ENCODE measurements around the gene BNC2.
"Not testable (repeated sequence)": the region's sequence is repeated elsewhere in the genome, so short reads cannot be mapped to it uniquely, and the experiment has no call there.

BNC2 gene

GRCh38 chr9:16449076-16449730 is 421.3 kb downstream of the BNC2 start:
- DNase-seq (ENCODE audit: low spot score) = no peak

- DNase-seq (ENCODE audit: low spot score) = no peak
Measured at GRCh38 chr9:16447946-16448345, 422.5 kb downstream of the BNC2 start.

GRCh38 chr9:16446636-16447035 is 423.8 kb downstream of the BNC2 start:
- no peak for DNase-seq (ENCODE audit: low spot score)

- DNase-seq (ENCODE audit: low spot score) = no peak
Measured at GRCh38 chr9:16445141-16445920, 425.1 kb downstream of the BNC2 start.

GRCh38 chr9:16442622-16443021 is 427.8 kb downstream of the BNC2 start:
- DNase-seq (ENCODE audit: low spot score) = no peak

- DNase-seq (ENCODE audit: low spot score) = no peak
Measured at GRCh38 chr9:16441791-16442190, 428.7 kb downstream of the BNC2 start.

DNA sequence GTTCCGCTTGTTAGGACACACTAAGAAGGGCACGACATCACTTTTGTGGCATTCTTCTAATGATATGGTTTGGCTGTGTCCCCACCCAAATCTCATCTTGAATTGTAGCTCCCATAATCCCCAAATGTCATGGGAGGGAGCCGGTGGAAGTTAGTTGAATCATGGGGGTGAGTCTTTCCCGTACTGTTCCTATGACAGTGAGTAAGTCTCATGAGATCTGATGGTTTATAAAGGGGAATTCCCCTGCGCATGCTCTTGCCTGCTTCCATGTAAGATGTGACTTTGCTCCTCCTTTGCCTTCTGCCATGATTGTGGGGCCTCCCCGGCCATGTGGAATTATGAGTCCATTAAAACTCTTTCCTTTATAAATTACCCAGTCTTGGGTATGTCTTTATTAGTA is 431.6 kb downstream of the BNC2 start:
- not testable (repeated sequence) for DNase-seq (ENCODE audit: low spot score)

DNA sequence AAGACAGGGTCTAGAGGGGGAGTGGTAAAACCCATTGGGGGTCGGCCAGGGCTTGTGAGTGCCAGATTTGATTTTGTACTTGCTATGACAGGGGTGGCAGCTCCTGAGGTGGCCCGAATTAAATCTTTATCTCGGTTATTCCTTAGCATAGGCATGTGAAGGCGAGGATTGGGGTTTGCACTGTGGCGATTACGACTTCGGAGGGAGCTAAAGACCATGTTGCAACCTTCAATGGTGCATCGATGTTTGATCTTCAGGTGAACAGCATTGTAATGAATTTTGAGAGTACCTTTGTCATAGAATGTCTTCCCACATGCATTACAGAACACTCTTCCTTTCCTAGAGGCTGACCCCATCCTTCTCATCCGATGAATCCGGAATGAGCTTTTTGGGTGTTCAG is 433.9 kb downstream of the BNC2 start:
- DNase-seq (ENCODE audit: low spot score) = no peak

- DNase-seq (ENCODE audit: low spot score) = no peak
Measured at GRCh38 chr9:16434526-16434925, 435.9 kb downstream of the BNC2 start.

DNA sequence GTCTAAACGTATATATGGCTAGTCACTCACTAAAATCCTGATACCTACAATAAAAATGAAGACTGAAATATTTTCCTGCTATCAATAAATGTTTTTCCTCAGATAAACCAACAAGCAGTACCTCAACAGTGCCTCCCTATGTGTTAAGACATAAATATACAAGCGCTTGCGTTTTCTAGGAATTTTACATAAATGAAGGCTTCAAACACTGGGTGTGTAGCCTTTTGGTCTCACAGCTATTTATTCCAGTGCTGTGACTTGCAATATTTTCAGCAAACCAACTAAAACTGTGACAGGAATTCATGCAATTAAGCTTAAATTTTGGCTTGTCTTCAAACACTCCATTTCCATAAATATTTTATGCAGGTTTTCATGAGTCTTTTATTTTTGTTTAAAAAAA is 437.0 kb downstream of the BNC2 start:
- no peak for DNase-seq (ENCODE audit: low spot score)

- no peak for DNase-seq (ENCODE audit: low spot score)
Measured at GRCh38 chr9:16431666-16432392, 438.6 kb downstream of the BNC2 start.

DNA sequence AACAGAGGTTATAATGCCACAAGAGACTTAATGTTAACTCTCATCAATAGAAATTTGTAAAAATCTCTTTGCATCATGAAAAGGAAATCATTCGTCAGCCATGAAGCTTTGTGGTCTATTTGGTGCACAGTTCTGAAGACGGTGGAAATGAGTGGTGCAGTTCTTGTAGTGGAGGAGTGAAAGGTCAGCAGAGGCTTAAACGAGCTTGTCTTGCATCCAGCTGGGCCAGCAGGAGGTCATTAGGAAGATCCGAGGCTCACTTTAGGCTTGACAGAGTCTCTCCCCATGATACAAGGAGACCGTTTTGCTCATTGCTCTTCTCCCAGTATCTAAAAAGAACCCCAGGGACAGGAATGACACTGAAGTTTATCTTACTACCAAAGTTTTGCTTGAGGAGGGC is 440.8 kb downstream of the BNC2 start:
- no peak for DNase-seq (ENCODE audit: low spot score)

DNA sequence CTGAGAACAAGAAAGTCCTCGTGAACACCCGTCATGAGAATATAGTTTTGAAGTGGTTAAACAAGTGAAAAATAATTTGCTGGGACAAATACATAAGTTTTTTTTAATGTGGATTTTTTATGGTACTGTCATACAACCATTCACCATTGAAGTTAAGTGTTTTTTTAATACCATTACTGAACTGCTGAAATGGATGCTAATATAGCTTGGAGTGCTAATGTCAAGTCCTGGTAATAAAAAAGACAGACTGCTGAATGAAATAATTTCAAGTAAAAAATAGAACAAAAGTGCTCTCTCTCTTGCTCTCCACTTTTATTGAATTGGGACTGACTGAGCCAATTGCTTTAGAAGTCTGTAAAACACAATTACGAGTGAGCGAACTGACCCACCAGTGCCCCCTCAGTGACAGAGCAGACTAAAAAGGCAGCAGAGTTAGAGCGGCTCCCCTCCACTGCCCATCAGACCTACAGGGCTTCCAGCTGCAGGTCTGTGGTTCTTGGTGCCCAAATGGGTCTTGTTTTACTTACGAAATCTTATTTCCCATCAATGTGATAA is 442.5 kb downstream of the BNC2 start:
- no peak for DNase-seq (ENCODE audit: low spot score)

GRCh38 chr9:16426716-16427115 is 443.8 kb downstream of the BNC2 start:
- no peak for DNase-seq (ENCODE audit: low spot score)

DNA sequence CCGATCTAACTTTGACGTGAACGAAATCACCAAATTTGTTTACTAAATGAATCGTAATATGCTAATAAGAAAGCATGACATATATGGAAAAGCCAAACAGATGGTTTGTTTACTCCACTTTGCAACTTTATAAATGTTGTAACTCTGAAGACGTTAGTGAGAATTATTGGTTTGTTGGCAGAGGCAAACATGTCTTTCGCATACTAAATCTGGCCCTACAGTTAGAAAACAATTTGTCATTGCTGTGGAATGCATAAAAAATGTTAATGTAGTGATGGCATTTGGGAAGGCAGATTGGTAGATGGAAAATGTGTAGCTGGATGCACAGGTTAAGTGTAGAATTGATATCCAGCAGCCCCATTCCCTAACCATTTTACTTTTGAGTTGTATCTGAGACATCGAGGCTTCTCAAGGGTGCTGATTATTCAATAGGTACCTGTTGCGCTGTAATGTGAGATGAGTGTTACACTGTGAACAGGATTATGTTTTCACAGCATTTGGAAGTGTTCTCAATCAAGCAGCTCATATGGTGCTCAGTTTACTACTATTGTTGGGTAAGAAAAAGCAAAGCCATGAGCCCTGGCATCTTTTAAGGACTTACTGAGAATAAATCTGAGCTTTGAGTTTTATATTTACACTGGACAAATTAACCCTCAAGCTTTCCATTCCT is 444.8 kb downstream of the BNC2 start:
- DNase-seq (ENCODE audit: low spot score) = no peak

- no peak for DNase-seq (ENCODE audit: low spot score)
Measured at GRCh38 chr9:16422114-16422513, 448.4 kb downstream of the BNC2 start.

GRCh38 chr9:16421532-16421931 is 448.9 kb downstream of the BNC2 start:
- DNase-seq (ENCODE audit: low spot score) = no peak

DNA sequence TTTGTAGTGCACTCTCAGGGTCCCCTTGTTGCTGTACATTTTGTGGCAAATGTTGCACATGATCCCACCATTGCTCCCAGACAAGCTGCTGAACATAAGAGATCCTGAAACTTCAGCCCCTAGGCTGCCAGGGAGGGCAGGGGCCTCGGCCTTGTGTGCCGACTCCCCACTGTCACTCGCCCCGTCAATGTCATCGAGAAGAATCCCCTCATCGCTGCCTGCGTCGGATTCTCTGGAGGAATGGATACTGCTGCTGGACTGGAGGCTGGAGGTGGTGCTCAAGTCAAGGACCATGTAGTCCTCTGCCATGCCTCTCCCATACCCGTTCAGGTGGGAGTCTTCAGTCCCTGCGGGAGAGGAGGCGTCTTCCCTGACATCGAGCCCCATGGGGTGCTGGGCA is 451.3 kb downstream of the BNC2 start:
- no peak for DNase-seq (ENCODE audit: low spot score)

- DNase-seq (ENCODE audit: low spot score) = no peak
Measured at GRCh38 chr9:16418721-16419120, 451.7 kb downstream of the BNC2 start.

DNA sequence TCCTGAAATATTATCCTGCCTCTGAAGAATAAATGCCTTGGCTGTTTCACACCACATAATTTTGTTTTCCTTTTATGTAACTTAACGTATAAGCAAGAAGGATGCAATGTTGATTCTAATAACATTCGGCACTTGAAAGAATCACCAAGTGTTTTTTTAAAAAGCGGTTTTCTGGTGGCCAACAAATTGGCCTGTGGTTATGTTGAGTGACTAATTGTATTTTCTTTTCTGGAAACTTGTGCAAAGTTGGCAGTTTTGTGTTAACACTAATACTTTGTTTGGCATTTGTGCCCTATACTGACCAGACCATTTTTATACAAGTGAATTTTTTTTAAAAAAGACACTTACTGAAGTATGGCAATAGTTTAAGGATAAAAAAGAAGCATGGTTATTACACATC is 452.7 kb downstream of the BNC2 start:
- DNase-seq (ENCODE audit: low spot score) = no peak

DNA sequence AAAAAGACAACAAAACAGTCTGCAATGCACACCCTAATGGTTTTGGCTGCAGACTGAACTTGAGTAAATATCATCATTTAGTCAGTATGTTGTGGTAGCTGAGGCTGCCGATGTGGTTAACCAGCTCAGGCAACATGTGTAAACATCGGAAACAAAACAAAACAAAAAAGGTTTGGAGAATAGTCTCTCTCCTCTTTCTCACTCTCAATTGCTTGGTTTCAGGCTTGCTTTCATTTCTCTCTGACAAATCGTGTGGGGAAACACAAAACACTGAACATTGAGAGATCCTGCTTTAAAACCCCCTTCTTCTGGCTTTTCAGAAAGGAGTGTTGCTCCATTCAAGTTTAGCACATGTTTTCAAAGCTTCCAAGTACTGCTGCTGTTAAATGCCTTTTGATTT is 453.3 kb downstream of the BNC2 start:
- no peak for DNase-seq (ENCODE audit: low spot score)

GRCh38 chr9:16414451-16414850 is 456.0 kb downstream of the BNC2 start:
- no peak for DNase-seq (ENCODE audit: low spot score)

Measured in hematopoietic multipotent progenitor cell treated with erythropoietin and hydrocortisone succinate and interleukin-3 and kit ligand, for 17 days (in vitro differentiated cells).